ENCODE results near the gene FBXL14. TPM values are rescaled to one million over a fixed set of nuclear protein-coding genes. Genes with fewer than 3 reads are reported as not detected.

FBXL14 gene
- 6.7 and 12.7 TPM in 2 replicates for total RNA-seq

GRCh38 chr12:1594261-1595025 is at the start of gene FBXL14:
TSS of gene FBXL14 (minus strand) at chr12:1594581. CDS start at chr12:1594066, 515 bp downstream.

GRCh38 chr12:1628666-1629337 is 34.4 kb upstream of the FBXL14 start, which contains the start of gene WNT5B:
TSS of gene WNT5B (plus strand) at chr12:1629231. CDS start at chr12:1631355, 2,124 bp downstream.

Other genes with a start within 250 kb of the FBXL14 start
- gene WNT5B, start 34.6 kb upstream of the FBXL14 start, total RNA-seq = 312 and 507 TPM in 2 replicates
- 29.0 and 34.7 TPM in 2 replicates for gene ADIPOR2, start 96.5 kb upstream of the FBXL14 start, total RNA-seq
- not detected in 2 replicates for gene LRTM2, start 226.0 kb upstream of the FBXL14 start, total RNA-seq

Measured in hair follicle dermal papilla cell (primary cell).